RWPE1 (cell line): ENCODE measurements around the gene A1BG.
"Not testable (repeated sequence)": the region's sequence is repeated elsewhere in the genome, so short reads cannot be mapped to it uniquely, and the experiment has no call there.

Experiments
- CTCF ChIA-PET: fragments of 350-600 bp; sonication (Branson Sonifier 250); formaldehyde crosslinking; extraction: SDS; loops from one replicate; lab custom pipeline; 2021; lab: Yijun Ruan, JAX
- POLR2A ChIA-PET: fragments of 400-600 bp; formaldehyde crosslinking; extraction: SDS; loops from one replicate; lab custom pipeline; 2020; ENCODE audit warnings: antibody characterized with exemption; ENCODE audit not compliant: low non-redundant PET; lab: Yijun Ruan, JAX
- DNase-seq: peaks from one replicate; pipeline ENCODE4 v3.0.0; 2012; ENCODE audit warnings: low spot score
- H3K27ac ChIP-seq: fragments of 450-650 bp; 2 replicates; pipeline ENCODE4 v1.5.1; 2017
- CTCF ChIP-seq: fragments of 450-650 bp; conservative IDR thresholded peaks from 2 replicates; pipeline ENCODE4 v1.5.1; 2017; ENCODE audit warnings: low read depth, mild to moderate bottlenecking

The A1BG gene

DNA sequence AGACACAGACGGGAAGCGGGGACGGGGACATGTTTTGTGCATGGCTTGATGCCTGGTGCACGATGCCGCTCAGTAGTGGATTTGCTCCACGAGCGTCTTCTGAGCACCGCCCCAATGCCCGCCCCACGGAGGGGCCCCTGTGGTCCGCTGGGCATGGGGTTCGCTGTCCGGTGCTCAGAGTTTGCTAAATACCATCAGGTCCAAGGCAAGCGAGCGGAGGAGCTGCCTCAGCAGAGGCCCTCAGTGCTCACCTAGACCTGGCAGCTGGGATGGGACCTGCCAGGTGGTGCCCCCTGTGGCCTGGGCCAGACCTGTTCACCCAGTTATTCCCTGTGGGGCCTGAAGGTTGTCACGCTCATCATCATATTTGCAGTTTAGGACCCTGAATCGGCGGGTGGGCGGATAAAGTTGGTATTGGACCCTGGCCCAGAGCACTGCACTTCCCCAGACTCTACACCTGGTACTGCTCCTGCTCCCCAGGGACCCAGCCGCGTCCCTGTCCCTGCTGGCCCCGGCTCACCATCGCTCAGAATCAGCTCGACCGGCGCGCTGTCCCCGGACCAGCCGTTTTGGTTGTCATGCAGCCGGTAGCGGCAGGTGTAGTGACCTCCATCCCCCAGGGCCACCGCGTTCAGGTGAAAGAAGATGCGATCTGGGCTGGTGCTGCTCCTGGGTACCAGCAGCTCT, 2.3 kb downstream of the A1BG start:
- ChIA-PET POLR2A (interaction anchor here (1.0 kb wide), 1 partner anchor 12 kb away, joined by 3 read pairs; the partner anchor contains the start of gene ZNF497), CTCF (no interaction called here)
- TF ChIP-seq CTCF = no peak
- DNase-seq = no peak
- no peak overlapping the region for H3K27ac ChIP-seq

GRCh38 chr19:58350001-58350861, 3.1 kb downstream of the A1BG start:
- POLR2A ChIA-PET = interaction anchor here (1.1 kb wide), 1 partner anchor 53 kb away, joined by 3 read pairs; no protein-coding TSS in a partner anchor
- CTCF ChIA-PET = interaction anchor here (0.6 to 0.7 kb wide), 2 partner anchors 22 to 168 kb away, joined by 3 to 4 read pairs; no protein-coding TSS in a partner anchor
- DNase-seq = no peak
- no peak overlapping the region for H3K27ac ChIP-seq
- no peak for TF ChIP-seq CTCF

GRCh38 chr19:58349590-58349989, 3.7 kb downstream of the A1BG start:
- no peak for TF ChIP-seq CTCF
- POLR2A ChIA-PET = interaction anchor here (1.1 kb wide), 1 partner anchor 54 kb away, joined by 3 read pairs; no protein-coding TSS in a partner anchor
- no peak for DNase-seq
- no peak overlapping the region for H3K27ac ChIP-seq
- CTCF ChIA-PET = interaction anchor here (0.6 kb wide), 1 partner anchor 22 kb away, joined by 4 read pairs; no protein-coding TSS in a partner anchor

GRCh38 chr19:58348080-58348479, 5.2 kb downstream of the A1BG start:
- CTCF ChIA-PET = interaction anchor here (1.1 kb wide), 1 partner anchor 14 kb away, joined by 3 read pairs; the partner anchor contains the start of gene ZNF497
- DNase-seq, POLR2A ChIA-PET: not testable (repeated sequence)
- peak overlapping the region; percentile 68 for H3K27ac ChIP-seq

- no peak for TF ChIP-seq CTCF
Measured at GRCh38 chr19:58346961-58347929, 6.0 kb downstream of the A1BG start.

DNA sequence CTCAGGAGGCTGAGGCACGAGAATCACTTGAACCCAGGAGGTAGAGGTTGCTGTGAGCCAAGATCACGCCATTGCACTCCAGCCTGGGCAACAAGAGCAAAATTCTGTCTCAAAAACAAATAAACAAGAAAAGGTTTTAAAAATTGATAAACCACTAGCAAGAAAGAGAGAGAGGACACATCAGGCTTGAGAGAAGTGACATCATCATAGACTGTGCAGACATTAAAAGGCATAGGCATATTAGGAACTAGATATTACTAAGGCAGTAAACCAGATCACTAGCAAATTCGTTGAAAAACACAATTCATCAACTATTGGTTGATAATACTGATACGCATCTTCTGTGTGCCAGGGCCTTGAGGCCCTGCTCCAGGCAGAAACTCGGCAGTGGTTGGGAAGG, 7.7 kb downstream of the A1BG start:
- peak overlapping the region; percentile 68; the same call in 1 of the 2 replicates for H3K27ac ChIP-seq
- TF ChIP-seq CTCF = no peak
- DNase-seq = no peak
- POLR2A ChIA-PET = no interaction called here
- CTCF ChIA-PET = no interaction called here

More at GRCh38 chr19:58346961-58347929, 6.0 kb downstream of the A1BG start:
- H3K27ac ChIP-seq = peak overlapping the region; percentile 68
- CTCF ChIA-PET = interaction anchor here (0.6 to 0.8 kb wide), 2 partner anchors 61 to 172 kb away, joined by 4 read pairs; partner anchors contain the start of gene ZNF584
- DNase-seq = peak; percentile 74
- POLR2A ChIA-PET = no interaction called here
